HG02970 (cell line): Measurements from ENCODE around the gene ALDH3A1.
"Not testable (repeated sequence)": the region's sequence is repeated elsewhere in the genome, so short reads cannot be mapped to it uniquely, and the experiment has no call there.

Experiments
- ATAC-seq: cut with Tn5 transposase; IDR thresholded peaks from one replicate; pipeline ENCODE4 v1.9.1; 2021; ENCODE audit warnings: mild to moderate bottlenecking, moderate library complexity, moderate number of reproducible peaks; ENCODE audit not compliant: unreplicated experiment, low FRiP score

ALDH3A1 gene

DNA sequence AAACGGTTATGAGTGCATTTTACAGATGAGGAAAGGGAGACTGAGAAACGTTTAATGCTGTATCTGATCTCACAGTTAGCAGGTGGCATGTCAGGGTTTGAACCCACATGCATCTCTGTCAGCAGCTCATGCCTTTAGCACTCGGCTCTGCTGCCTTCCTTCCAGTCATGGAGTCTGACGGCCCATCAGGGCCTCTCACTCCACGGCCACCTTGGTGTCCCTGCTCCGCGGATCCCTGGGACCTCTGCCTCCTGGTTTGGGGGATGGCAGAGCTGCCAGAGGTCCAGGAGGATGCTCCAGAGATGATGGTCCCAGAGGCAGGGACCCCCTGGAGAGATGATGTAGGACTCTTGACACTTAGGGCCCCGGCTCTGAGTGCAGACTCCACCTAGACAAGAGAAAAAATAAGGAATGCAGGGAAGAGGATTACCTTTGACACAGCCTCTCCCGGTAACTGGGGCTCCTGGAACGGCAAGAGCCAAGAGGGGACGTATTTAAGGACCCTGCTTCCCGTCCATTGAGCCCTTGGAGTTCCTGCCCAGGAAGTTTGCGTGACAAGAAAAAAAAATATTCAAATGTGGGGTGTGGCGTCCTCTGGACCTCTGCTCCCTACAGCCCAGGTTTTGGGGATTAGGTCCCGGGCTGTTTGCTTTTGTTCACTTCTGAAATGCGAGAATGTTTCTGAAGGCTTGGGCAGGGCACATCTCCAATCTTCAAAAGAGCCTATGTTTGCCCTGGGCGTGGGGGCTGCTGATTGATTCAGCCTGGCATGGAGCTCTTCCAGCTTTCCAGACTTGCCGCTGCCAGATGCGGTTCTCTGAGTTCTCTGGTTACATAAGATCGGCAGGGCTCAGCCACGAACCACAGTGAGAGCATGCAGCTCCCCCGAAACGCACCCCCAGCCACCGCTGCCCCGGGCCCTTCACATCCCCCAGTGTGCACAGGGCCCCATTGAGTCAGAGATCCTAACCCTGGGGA, at the start of gene ALDH3A1:
Gene ALDH3A1 (minus strand): TSS at position 470 of the 978 bp plus-strand sequence. CDS start 3,169 bp downstream, outside the sequence.
- no peak for ATAC-seq

DNA sequence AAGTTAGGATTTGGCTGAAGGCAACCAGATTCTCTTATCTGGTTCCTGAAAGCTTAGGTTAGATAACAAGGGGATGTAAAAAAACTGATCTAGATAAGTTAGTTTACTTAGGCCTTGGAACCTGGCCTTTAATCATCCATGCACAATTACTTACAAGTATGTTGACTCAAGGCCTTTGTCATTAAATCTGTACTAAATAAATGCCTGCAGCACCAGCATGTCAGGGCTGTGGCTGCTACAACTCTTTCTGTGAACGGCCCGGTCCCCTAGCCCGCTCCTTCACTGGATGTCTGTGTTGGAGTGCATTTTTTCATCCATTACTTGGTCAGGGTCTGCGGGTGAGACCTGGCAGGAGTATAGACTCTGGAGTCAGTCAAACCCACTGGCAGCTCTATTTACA, 48.4 kb upstream of the ALDH3A1 start:
- no peak for ATAC-seq

DNA sequence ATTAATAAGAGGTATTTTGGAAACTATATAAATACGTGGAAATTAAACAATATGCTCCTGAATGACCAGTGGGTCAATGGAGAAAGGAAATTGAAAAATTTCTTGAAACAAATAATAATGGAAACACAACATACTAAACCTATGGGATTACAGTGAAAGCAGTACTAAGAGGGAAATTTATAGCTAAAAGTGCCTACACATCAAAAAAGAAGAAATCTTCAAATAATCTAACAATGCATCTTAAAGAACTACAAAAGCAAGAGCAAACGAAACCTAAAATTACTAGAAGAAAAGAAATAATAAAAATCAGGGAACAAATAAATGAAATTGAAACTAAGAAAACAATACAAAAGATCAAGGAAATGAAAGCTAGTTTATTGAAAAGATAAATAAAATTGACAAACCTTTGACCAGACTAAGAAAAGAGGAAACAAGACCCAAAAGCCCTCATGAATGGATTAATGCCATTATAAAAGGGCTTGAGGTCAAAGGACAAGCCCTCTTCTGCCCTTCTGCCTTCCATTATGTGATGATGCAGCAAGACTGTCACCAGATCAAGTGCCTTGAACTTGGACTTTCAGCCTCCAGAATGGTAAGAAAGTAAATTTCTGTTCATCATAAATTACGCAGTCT, 43.9 kb upstream of the ALDH3A1 start:
- ATAC-seq: no peak

DNA sequence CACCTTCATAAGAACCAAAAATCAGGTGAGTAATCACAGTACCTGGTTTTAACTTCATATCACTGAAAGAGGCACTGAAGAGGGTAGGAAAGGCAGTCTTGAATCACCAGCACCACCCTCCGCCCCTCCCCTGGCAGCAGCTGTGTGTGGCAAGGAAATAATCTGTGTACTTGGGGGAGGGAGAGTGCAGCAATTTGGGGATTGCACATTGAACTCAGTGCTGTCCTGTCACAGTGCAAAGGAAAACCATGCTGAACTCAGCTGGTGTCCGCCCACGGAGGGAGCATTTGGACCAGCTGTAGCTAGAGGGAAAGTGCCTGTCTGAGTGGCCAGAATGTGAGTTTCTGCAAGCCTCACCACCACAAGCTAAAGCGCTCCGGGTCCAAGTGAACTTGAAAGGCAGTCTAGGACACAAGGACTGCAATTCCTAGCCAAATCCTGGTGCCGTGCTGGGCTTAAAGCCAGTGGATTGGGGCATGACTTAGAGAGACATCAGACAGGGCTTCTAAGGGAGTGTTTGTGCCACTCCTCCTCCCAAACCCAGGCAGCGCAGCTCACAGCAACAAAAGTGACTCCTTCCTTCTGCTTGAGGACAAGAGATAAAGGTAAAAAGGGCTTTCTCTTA, 39.7 kb upstream of the ALDH3A1 start:
- no peak for ATAC-seq

DNA sequence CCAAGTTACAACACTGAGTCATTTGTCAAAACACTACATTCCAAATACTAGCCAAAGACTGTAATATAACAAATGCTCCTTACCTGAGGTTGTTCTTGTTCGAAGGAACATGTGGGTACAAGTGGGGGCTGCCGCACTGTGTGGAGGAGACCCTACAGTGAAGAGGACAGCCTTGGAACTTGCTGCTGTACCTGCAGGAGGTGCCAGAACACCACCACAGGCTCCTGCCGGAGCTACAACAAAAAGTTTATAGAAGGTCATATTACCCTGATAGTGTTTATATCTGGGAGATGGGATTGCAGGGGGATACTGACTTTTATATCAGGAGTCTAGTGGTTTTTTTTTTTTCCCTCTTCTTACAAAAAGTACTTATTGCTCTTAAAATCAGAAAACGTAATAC, 37.8 kb upstream of the ALDH3A1 start:
- no peak for ATAC-seq

DNA sequence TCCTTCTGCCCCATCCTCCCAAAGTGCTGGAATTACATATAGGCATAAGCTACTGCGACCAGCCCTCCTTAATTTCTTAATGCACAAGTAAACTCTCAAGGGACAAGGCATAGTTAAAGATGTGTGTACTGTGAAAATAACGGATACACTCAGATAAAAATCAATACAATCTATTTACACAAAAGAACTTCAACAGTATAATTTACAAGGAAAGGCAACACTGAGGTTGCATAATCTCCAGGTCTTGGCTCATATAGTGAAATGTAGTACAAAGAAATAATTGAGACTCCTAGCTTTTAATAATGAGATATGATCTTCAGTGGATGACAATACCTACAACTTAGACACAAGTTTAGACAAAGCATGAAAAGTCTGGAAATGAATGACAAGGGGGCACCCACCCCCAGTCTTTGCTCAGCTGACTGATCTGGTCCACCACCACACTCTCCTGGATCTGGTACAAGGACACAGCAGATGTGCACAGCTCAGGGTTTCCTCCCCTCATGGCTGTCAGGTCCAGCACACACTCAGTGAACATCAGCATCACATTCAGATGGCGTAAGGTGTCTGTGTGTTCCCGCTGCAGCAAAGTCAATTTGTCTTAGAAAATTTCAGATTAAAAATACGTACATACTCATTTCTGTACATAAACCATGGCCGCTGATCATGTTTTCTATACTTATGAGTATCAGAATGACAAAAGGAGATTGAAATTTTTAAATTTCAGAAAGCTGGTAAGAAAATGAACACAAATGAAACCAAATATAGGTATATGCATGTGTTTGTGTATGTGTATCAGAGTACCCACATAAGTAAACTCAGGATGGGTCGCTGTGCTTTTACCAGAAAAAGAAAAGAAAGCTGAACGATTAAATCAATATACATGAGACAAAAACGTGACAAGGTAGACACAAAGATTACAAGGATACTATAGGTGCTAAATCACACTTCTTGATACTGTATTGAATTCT, 33.7 kb upstream of the ALDH3A1 start:
- ATAC-seq: no peak

DNA sequence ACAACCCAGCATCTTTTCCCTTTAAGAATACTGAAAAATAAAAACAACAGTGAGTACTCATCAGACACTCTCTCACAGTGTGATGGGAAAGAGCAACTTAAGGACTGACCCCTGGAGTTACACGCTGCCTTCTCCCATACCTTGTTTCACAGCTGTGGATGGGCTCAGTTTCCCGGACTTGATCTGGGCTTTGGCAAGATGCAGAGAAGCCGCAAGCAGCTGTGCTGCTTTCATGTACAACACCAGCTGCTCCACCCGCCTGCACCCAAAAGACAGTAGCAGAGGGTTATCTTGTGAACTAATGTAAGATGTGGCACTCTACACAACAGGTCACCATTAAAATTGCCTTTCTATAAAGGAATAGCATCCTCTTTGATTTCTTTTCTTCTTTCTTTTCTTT, 32.7 kb upstream of the ALDH3A1 start:
- ATAC-seq: no peak

DNA sequence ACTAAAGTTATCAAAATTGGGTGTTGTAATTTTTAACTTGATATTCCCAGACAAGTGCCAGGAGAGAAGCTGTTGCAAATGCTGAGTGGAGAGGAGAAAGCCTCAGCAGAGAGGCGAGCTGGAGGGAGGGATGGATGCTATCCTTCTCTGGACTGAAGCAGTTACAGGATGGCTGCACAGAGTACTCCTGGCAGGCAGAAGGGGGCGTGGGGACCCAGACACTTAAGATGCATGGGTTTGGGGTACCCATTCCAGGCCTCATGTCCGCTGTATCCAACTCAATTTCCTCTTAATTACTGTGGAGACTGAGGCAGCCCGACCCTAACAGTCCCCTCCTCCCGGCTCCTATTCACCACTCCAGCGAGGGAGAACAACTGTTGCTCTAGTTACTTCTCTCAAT, 25.4 kb upstream of the ALDH3A1 start:
- no peak for ATAC-seq

DNA sequence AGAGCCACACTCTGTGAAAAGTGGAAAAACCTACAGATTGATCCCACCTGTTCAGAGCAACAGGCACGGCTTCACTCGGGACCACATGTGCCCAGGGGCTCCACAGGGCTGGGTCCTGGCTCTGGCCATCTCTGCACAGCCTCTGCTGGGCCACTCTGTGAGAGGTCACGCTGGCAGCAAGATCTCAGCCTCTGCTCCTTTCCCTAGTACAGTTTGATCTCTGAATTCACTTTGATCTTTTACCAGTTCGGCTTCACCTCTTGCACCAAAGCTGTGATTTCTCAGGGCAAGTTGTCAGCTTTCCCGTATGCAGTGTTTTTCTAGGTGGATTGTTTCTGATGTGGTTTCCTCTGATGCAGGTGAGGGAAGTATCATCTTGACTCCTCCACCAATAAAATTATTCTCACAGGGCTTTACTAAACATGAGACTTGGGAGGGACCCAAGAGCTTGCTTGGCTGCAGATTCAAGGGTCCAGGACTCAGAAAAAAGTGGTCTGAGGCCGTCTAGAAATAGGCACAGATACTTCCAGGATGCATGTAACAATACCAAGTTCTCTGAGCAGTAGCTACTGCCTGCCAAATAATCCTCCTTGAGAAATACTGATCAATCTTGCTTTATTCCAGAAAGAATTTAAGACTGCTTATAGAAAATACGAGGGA, 24.0 kb upstream of the ALDH3A1 start:
- no peak for ATAC-seq

DNA sequence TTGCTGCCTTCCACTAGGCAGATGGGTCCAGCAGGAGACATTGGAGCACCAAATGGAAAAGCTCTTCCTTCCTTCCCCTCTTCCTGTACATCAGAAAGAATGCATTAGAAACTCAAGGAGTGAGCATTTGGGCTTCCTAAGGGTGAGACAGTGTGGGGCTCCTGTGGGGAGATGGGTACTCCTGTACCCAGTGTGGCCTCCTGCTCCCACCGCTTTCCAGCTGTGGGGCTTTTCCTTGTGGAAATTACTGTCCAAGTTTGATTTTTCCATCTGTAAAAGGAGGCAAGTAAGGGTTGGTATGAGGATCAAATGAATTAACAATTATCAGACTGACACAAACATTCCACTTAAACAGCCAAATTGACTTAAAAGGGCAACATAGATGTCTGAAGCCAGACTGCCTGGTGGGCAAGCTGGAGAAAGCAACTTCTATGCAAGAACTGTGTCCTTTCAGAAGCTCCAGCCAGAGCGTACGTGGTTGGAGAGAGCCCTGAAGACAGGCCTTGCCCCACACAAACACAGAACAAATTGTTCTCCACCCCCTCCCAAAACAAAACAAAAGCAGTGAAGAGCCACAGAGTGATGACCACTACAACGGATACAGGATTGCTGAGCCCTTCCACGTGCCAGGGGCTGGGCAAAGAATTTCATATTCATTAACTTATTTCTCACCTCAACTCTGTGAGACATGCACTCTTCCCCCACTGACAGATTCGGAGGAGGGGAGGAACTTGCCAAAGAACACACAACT, 23.1 kb upstream of the ALDH3A1 start:
- ATAC-seq: no peak

DNA sequence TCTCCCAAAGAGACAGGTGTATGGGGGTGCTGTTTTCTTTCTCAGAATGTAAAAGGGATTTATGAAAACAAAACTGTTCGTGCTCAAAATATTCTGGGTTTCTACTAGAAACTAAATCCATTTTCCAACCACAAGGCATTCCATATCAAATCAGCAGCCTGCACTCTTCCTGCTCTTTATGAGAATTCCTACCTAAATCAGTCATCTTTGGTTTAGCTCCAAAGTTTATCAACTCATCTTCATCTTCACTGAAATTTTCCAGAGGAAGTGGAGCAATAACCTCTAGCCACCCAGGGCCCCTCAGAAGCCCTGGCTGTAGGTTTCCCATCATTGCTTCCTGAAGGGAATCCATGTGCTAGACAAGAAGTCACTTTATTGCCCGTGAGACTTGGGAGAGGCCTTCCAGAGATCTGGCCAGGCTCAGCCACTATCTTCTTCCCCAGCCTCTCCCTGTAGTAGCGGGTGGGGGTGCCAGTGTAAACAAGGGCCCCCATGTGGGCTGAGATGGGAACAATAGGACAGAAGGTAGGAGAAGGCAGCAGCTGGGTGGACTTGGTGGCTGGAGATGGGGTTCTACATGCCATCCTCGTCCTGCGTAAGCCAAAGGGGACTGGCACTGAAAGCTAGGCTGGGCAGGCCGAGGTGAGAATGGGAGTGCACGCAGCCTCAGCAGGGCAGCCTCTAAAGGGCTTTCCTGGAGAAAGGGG, 22.0 kb upstream of the ALDH3A1 start:
- ATAC-seq: no peak

DNA sequence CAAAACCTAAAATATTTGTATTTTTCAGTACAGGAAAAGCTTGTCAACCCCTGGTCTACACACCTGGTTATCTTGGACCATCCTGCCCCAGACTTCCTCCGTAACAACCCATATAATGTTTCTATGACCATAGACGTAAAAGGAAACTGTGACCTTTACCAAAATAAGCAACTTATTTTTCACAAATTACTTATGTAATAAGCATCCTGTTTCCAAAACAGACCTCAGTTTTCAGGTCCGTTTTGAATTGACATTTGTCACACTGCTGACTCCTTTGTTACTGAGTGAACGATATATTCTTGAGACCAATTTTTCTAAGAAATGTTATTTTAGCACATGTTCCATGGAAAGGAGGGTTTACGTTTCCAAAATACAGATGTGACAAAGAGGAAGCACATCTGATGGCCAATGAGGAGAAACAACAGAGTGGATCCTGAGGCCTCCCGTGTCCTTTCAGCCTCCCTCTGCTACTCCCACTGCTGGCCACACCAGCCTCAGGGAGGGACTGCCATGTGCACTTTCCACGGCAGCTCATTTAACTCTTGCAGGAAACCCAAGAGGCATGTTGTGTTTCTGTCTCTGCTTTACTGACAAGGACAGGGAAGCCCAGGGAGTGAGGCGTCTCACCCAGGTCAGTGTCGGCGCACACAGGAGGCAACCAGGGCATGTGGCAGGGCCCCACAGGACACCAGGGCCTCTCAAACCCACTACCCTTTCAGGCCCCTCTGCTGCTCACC, 20.1 kb upstream of the ALDH3A1 start:
- ATAC-seq: no peak

DNA sequence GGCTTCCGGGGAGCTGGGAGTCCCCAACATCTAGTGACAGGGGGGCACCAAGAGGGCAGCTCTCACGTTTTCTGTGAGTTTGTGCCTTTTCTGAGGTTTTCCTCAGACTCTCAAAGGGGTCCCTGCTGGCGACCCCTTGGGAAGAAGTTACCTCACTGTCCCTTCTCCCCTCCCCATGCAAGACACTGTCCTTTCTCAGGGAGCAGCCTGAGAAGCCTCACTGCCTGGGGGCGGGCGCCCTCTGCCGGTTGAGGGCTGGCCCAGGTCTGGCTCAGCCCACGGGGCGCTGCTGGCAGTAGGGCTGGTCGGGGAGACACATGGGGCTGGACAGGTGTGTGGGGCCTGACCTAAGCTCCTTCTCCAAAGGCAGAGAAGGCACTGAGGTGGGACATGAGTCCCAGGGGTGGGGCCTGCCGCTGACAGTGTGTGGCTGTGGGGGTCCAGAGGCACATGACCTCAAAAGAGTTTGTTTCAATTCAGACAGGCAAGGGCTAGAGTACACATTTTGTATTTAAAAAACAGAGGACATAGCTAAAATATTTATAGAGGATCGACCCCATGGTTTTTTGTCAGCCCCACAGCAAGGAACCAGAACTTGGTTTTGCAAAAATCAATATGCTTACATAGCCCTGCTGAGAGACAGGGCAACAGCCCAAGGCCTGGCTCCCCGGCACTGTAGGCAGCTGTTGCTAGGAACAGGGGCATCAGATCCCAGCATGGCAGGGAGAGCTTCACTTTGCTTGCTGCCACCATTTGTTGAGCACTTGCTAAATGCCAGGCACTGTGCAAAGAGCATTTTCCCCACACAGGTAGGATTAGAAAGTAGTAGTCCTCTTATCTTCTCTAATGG, 18.5 kb upstream of the ALDH3A1 start:
- ATAC-seq: no peak

DNA sequence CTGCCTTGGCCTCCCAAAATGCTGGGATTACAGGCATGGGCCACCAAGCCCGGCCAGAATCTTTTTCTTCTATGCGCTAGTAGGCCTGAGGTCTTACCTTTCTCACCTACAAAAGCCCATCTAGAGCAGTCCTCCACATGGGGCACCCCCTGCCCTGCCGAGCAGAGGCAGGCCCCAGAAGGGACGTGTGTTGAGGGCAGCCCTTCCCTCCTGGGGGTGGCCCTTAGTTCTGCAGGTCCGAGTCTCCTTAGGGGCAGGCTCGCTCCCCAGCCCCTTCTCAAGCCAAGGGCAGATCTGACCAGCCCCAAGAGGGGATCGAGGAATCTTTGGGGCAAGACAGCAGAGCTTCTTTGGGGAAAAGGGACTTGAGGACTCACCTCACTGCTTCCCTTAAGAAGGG, 17.9 kb upstream of the ALDH3A1 start:
- no peak for ATAC-seq

DNA sequence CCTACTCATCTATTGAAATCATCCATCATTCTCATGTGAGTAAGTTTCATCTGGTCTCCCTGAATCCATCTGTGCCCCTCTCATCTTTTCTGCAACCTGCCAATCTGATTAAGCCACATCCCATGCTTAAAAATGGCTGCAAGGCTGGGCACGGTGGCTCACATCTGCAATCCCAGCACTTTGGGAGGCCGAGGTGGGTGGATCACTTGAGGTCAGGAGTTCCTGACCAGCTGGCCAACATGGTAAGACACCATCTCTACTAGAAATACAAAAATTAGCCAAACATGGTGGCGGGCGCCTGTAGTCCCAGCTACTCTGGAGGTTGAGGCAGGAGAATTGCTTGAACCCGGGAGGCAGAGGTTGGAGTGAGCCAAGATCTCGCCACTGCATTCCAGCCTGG, 15.9 kb upstream of the ALDH3A1 start:
- ATAC-seq: not testable (repeated sequence)

DNA sequence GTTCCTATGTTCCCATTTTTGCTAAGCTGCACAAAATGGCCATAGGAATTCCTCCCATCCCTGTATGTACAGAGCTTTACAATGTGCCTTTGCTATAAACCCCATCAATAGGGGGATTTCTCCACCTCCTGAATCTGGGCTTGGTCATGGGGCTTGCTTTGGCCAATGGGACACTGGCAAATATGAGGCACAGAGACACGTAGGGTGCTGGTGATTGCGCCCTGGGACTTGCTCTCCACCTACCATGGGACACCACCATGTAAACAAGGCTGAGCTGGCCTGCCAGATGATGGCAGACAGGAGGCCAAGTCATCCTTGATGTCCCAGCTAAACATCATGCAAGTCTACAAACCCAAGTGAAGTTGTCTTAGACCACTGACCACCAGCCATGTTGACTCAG, 15.3 kb upstream of the ALDH3A1 start:
- no peak for ATAC-seq

DNA sequence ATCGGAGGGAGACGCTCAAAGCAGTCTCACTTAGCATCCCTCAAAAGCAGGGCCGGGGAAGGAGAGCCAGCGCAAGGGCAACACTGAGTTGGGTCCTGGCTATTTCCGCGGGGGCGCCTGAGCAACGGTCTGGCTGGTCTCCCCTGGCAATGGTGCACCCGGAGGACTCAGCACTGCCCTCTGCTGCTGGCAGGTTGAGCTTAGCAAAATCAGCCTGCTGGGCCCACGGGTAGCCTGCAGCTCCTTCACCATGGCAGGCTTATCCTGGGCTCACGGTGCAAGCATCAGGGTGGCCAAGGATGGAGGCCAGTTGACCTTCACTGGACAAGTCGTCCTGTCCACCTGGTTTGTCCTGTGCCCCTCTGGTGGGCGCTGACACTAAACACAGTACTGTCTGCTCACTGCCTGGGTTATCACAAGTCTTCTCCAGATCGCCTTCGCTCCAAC, 14.4 kb upstream of the ALDH3A1 start:
- no peak for ATAC-seq
